ENCODE results near the gene COL11A2.

Gene COL11A2

GRCh38 chr6:33199687-33200218, 7.5 kb upstream of the COL11A2 start:
- TF ChIP-seq CTCF (IDR thresholded peaks at IDR 0.05), result no peak

GRCh38 chr6:33198853-33199436, 6.7 kb upstream of the COL11A2 start:
- no peak for TF ChIP-seq CTCF (IDR thresholded peaks at IDR 0.05)

- TF ChIP-seq CTCF (IDR thresholded peaks at IDR 0.05), result no peak
These were observed 6.0 kb upstream of the COL11A2 start for GRCh38 chr6:33198159-33198852.

GRCh38 chr6:33197431-33198048, 5.3 kb upstream of the COL11A2 start:
- TF ChIP-seq CTCF (IDR thresholded peaks at IDR 0.05), result peak; percentile 58

GRCh38 chr6:33195304-33196165, 3.3 kb upstream of the COL11A2 start:
- no peak for TF ChIP-seq CTCF (IDR thresholded peaks at IDR 0.05)

GRCh38 chr6:33194431-33194979, 2.2 kb upstream of the COL11A2 start:
- no peak for TF ChIP-seq CTCF (IDR thresholded peaks at IDR 0.05)

GRCh38 chr6:33193619-33194018, 1.4 kb upstream of the COL11A2 start:
- no peak for TF ChIP-seq CTCF (IDR thresholded peaks at IDR 0.05)

All from LNCAP (cell line).